Inflammatory macrophage (primary cell): Measurements from ENCODE around the gene CFAP46.

Experiments used
- DNase-seq, 2 donors: peaks; one replicate each; pipeline ENCODE4 v3.0.0-alpha.2; 2020 to 2022

The CFAP46 gene

DNA sequence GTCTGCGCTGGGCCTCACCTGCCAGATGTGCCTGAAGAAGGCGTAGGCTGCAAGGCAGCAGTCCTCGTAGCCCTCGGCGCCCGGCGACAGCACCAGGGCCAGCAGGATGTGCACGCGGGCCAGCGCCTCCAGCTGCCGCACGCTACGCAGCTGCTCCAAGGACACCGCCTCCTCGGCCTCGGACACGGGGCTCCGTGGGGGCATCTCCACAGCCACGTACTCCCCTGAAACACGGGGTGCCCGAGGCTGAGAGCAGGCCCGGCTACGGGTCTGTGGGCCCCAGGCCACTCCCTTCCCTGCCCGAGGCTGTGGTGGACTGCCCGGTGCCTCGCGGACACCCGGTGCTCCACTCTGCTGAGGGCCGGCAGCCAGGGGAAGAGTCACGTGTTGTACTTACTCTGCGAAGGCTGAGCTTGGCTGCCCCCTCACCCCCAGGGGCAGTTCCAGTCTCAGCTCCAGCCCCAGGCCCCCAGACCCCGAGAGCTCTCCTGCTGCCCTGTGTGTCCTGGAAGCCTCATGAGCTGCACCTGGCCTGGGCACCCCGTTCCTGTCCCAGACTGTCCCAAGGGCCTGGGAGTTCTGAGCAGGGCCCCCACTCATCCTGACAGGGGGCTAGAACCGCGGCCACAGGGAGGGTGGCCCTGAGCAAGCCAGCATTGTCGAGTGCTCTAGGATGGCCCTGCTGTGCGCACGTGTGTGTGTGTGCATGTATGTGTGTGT is 62.8 kb downstream of the CFAP46 start:
- DNase-seq = no peak

GRCh38 chr10:132878730-132879407 is 63.5 kb downstream of the CFAP46 start:
- no peak for DNase-seq

GRCh38 chr10:132878091-132878729 is 64.2 kb downstream of the CFAP46 start:
- DNase-seq = no peak

- no peak for DNase-seq
These were observed 64.9 kb downstream of the CFAP46 start for GRCh38 chr10:132877473-132877872.

GRCh38 chr10:132876993-132877431 is 65.4 kb downstream of the CFAP46 start:
- no peak for DNase-seq

GRCh38 chr10:132876131-132876860 is 66.1 kb downstream of the CFAP46 start:
- DNase-seq = no peak

DNA sequence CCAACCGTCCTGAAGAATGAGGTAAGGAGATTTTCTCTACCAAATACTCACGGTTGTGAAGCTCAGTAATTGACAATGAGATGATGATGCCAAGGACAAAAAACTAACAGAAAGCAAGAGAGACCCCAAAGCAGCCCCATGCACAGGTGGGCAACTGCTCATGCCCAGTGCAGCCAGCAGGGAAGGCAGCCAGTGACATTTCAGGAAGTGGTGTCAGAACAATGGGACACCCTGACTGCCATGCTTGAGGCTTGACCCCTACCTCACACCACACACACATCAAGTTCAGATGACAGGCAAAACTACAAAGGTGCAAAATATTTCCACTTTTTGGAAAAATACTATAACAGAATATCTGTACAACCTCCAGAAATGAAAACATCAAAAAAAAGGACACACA is 66.9 kb downstream of the CFAP46 start:
- DNase-seq = no peak

- DNase-seq = no peak
These were observed 69.0 kb downstream of the CFAP46 start for GRCh38 chr10:132873395-132873794.

DNA sequence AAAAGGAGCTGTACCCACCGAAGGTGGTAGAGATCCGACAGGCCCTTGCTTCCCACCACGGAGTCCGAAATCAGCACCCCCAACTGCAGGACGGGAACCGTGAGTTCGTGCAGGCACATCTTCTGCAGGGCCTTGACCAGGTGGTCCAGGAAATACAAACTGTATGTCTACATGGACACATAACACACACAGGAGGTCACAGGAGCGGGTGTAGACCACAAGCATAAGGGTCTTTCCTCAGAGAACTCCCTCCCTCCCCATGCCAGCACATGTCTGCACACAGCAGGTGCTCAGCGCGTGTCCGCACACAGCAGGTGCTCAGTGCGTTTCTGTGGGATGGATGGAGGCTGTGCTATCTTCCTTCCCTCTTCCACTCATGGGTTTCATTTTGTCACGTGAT is 69.7 kb downstream of the CFAP46 start:
- DNase-seq = no peak

- no peak for DNase-seq
These were observed 71.9 kb downstream of the CFAP46 start for GRCh38 chr10:132870426-132870825.

GRCh38 chr10:132869621-132870020 is 72.7 kb downstream of the CFAP46 start:
- DNase-seq = no peak

- no peak for DNase-seq
These were observed 73.4 kb downstream of the CFAP46 start for GRCh38 chr10:132868995-132869394.

DNA sequence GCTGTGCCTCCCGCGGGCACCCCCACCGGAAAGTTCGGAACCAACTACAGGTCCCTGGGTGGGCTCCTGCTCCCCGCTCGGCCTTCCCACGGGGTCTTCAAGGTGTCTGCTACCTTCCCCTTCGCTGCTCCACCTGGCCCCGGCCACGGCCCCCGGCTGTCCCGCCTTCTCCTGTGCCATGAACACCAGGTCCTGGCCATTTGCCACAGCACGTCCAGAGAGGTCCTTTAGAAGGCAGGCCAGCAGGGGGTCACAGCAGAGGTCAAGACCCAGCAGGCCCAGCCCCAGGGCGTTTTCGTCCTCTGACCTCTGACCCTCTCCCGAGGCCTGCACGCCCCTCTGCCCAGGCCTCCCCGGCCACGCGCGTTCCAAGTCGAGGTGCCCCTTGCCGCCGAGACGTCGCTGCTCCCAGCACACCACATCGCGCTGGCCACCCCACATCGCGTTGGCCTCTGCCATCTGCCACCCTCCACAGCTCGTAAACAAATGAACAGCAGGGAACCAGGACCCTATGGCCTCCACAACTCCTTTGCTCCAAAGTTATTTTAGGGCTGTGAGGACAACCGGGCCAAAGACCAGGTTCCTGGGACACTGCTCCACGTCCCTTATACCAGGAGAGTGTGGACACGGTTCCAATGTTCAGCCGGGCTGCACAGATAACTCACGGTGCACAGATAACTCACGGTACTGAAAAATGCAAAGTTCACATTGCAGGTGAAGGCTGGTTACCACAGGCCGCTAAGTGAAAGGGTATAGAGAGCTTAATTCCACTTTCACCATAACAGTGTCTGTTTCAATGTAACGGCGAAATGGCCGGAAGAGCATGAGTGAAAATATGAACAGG is 74.3 kb downstream of the CFAP46 start:
- no peak for DNase-seq

DNA sequence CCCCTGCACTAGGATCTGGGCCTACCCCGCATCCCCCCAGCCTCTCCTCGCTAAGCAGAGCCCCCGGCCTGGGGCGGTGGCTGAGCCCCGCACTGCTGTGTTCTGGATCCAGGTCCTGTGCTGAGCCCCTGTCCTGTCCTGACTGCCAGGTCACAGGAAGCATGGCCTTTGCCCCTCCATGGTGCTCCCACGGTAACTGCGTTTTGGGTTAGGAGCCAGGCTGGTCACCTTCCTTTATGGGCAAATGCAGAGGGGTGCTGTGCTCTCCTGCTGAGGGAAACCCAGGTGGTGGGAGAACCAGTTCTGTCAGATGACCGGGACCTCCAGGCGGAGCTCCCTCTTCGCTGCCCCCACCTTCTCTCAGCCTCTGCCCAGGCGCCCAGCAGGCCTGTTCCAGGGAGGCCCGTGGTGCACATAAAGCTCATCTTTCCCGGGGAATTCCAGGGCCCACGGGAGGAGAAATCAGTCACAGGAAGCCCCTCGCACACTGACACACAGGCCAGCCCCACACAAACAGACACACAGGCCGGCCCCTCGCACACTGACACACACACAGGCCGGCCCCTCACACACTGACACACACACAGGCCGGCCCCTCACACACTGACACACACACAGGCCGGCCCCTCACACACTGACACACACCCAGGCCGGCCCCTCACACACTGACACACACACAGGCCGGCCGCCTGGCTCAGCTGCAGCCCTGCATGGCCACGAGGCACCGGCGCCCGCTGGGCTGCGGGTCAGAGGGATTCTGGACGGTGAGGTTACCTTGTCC is 75.6 kb downstream of the CFAP46 start:
- no peak for DNase-seq

GRCh38 chr10:132865851-132866600 is 76.3 kb downstream of the CFAP46 start:
- DNase-seq = no peak

DNA sequence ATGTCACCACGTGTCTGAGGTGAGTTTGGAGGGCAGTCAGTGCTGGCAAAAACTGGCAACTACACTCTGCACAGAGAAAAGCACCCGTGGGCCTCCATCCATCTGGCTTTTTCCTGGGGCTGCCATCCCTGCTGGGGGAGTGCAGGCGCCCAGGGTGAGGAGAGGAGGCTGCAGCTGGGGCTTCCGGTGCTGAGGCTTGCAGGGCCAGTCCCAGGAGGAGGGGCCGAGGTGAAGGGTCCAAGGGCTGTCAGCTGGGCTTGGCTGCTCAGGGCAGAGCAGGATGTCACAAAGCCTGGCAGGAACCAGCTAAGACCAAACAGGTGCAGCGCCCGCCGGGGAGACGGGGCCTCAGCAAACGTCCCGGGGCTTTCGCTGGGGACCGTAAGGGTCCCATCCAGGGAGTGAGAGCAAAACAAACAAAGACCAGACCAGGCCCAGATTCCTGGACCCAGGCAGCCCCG is 77.2 kb downstream of the CFAP46 start:
- no peak for DNase-seq

DNA sequence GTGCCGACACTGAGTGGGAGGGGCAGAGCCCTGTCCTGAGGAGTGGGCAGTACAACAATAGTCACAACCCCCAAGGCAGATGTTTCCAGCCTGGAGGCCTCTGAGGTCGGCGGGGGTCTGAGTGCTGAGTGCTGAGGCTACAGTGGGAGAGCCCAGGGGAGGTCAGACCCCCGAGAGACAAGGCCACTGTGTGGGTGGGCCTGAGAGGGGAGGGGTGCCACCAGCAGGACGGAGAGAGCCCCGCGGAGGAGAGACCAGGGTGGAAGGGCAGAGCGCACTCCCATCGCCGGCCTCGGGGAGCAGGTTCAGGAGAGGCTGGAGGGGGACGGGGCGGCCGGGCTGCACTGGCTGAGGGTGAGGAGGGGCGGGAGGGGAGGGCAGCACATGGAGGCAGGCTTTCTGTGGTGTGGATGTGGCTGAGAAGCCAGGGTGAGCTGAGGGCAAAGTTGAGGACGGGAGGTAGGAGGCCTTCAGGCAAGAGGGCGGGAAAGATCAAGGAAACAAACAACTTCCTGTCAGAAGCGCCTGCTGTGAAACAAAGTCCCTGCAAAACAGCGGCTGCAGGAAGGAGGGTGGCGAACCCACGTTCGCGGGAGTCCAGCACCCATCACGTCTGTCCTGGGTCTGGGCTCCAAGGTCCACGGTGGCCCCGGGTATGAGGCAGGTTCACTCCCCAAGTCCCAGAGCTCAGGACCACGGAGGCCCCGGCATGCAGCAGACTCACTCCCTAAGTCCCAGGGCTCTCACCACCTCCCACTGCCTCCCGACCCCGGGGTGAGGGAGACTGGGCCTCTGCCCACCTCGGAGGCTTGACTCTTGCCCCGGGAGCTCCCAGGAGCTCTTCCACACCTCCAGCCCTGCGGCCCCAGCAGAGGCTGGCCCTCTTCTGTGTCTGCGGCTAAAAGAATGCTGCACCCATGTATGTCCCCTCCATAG is 79.6 kb downstream of the CFAP46 start:
- DNase-seq = no peak

DNA sequence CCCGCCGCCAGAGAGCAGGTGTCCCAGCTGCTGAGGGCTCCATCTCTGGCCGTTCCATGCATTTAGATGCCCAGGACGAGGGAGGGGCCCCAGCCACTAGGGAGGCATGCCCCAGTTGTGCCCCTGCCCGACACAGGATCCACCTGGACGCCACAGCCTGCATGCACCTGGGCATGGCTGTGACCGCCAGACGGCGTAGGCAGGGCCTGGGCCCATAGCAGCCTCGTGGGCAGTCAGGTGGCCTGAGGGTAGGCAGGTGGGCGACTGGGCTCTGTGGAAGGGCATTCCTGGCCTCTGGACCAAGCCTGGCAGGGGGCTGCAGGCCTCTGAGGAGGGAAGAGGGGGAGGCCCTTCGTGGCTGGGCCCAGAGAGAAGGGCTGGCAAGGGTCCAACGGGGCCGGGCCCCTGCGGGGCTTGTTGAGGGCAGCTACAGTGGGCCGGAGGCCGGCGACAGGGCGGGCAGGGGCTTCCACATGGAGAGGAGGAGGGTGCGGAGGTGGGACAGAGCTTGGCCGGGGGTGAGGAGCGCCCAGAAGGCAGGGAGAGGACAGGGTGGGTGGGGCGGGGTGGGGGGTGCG is 80.4 kb downstream of the CFAP46 start:
- no peak for DNase-seq

DNA sequence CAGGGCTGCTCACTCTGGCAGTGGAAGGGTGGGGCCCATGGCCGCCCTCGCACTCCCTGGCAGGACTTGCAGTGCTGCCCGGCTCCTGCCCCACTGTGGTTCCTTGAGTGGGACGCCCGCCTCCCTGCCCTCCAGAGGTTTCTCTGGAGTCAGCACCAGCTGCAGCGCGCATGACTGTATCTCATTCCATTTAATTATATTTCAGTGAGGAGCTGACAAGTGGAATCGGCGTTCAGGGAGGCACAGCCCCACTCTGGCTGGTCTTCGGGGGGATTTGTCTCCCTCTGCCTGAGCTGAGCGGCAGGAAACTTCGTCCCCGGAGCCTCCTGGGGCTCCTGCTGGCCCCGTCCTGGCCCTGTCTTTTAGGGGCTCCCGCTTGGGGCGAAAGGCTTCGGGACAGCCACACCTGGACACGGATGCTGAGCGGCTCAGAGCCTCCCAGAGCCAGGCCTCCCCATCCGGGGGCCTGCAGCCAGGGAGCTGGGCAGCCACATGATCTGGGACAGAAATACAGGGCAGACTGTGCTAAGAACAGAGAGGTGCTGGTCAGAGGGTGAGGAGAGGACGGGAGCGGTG is 81.2 kb downstream of the CFAP46 start:
- DNase-seq = no peak
